Measurements from ENCODE around the gene TTC24.
"Not testable (repeated sequence)": the region's sequence is repeated elsewhere in the genome, so short reads cannot be mapped to it uniquely, and the experiment has no call there.

TTC24 gene

DNA sequence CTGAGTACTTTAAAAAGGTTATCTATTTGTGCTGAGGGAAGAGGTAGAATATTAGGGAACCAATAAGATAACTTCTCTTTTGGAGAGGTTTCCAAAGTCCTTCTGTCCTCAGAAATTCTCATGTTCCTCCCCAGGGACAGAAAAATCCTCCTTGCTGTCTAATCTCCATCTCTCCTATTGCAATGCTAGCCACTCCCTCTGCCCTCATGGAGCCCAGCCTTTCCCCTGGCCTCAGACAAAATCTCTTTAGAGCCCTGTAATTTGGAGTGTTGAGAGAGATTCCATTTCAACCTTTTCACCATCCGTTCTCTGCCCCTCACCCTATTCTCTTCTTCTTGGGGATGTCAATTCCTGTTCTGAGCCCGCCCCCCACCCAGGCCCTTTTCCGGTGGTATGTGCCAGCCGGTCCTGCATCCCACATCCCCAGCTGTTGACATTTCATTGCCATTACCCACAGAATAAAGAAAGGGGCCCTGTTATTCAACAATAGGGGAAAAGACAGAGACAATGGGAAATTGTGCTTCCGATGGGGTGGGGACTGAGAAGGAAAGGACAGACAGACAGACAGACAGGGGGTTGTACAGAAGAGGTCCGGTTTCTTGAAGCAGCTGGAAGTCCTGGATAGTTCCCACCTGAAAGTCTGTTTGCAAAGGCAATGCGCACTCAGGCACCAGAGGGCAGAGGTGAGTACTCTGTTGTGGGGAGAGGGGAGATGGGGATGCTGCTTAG, 39.5 kb downstream of the TTC24 start, which contains the start of gene HAPLN2:
Gene HAPLN2 (plus strand): TSS at position 563 of the 729 bp plus-strand sequence. CDS start 4,076 bp downstream, outside the sequence.
- Mint-ChIP-seq H3K27me3 (peaks cover 88% of the 10 kb centered on the region), H3K9me3 (no peaks in the 10 kb centered on the region)

DNA sequence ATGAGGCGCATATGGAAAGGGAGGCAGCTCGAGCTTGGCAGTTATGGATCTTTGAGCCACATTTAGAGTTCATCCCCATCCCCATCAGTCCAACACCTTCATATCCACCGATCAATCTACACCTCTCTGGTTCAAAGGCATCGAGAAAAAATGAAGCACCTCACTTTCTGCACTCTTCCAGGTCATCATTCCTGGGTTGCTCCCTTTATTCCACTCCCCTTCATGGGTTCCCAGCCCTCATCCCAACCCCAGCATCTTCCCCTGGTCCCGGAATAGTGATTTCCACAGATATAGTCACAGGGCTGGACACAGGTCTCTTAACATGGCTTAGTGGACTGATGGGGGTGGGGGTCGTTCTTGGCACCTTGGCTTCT, 40.0 kb downstream of the TTC24 start:
- Mint-ChIP-seq H3K27ac (no peak overlapping the region), H3K4me3 (no peak overlapping the region), H3K9me3 (no peaks in the 10 kb centered on the region), H3K27me3 (peaks cover 88% of the 10 kb centered on the region), H3K36me3 (ENCODE audit: low read depth) (no peaks in the 10 kb centered on the region), H3K4me1 (ENCODE audit: low read depth) (peaks cover 14% of the 10 kb centered on the region)
- intact Hi-C loops (cut with micrococcal nuclease): no loop called here

More for the DNA sequence above, 39.5 kb downstream of the TTC24 start, which contains the start of gene HAPLN2:
- Mint-ChIP-seq H3K36me3 (ENCODE audit: low read depth) (no peaks in the 10 kb centered on the region), H3K27ac (no peak within 1 kb of the TSS), H3K4me1 (ENCODE audit: low read depth) (peaks cover 8% of the 10 kb centered on the region), H3K4me3 (no peak within 1 kb of the TSS)
- intact Hi-C loops (cut with micrococcal nuclease): no loop called here

DNA sequence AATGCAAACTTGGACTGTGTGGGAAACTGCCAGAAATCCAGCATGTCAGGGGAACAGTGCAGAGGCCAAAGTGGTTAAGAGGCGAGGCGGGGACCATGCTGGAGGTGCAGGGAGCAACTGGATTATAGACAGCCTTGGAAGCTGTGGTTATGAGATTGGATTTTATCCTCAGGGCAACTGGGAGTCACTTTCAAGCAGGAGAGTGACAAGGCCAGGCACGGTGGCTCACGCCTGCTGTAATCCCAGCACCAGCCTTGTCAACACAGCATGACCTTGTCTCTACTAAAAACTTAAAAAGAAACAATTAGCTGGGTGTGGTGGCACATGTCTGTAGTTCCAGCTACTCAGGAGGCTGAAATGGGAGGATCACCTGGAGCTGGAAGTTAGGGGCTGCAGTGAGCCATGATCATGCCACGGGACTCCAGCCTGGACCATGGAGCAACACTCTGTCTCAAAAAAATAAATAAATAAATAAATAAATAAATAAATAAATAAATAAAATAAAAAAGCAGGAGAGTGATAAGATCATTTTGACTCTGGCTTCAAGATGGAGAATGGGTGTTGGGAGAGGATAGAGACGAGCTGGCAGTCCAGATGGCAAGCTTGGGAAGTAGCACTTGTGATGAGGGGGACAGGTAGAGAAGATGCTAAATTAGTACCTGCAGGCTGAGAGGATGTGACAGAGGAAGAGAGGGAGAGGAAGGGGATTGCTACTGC, 43.2 kb downstream of the TTC24 start:
- intact Hi-C loops (cut with micrococcal nuclease): no loop called here
- no peaks in the 10 kb centered on the region for H3K9me3 Mint-ChIP-seq
- no peaks in the 10 kb centered on the region for H3K36me3 Mint-ChIP-seq (ENCODE audit: low read depth)
- H3K27me3 Mint-ChIP-seq: peaks cover 87% of the 10 kb centered on the region
- H3K4me3 Mint-ChIP-seq: no peak overlapping the region
- no peak overlapping the region for H3K27ac Mint-ChIP-seq
- peaks cover 15% of the 10 kb centered on the region for H3K4me1 Mint-ChIP-seq (ENCODE audit: low read depth)

DNA sequence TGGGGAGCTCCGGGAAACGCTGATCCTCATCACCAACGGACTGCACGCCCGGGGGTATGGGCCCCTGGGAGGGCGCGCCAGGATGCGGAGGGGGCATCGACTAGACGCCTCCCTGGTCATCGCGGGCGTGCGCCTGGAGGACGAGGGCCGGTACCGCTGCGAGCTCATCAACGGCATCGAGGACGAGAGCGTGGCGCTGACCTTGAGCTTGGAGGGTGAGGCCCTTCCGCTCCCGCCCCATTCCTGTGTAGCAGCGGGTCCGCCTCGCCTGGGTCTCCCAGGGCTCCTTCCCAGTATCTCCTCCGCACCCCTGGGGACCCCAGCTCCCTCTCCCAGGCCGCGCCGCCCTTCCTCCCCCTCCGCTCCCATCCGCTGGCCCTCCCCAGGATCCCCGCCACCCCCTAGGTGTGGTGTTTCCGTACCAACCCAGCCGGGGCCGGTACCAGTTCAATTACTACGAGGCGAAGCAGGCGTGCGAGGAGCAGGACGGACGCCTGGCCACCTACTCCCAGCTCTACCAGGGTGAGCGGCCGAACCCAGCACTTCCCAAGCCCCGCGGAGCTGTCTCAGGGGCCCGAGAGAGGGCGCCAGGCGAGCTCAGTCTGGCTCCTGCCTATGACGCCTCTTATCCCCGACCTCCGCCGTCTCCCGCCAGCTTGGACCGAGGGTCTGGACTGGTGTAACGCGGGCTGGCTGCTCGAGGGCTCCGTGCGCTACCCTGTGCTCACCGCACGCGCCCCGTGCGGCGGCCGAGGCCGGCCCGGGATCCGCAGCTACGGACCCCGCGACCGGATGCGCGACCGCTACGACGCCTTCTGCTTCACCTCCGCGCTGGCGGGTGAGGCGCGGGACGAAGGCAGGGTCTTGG, 44.7 kb downstream of the TTC24 start:
- Mint-ChIP-seq H3K27ac (no peak overlapping the region), H3K4me1 (ENCODE audit: low read depth) (peaks cover 15% of the 10 kb centered on the region), H3K36me3 (ENCODE audit: low read depth) (no peaks in the 10 kb centered on the region), H3K9me3 (no peaks in the 10 kb centered on the region), H3K4me3 (peak overlapping the region; percentile 62), H3K27me3 (peaks cover 89% of the 10 kb centered on the region)
- intact Hi-C loops (cut with micrococcal nuclease): no loop called here

DNA sequence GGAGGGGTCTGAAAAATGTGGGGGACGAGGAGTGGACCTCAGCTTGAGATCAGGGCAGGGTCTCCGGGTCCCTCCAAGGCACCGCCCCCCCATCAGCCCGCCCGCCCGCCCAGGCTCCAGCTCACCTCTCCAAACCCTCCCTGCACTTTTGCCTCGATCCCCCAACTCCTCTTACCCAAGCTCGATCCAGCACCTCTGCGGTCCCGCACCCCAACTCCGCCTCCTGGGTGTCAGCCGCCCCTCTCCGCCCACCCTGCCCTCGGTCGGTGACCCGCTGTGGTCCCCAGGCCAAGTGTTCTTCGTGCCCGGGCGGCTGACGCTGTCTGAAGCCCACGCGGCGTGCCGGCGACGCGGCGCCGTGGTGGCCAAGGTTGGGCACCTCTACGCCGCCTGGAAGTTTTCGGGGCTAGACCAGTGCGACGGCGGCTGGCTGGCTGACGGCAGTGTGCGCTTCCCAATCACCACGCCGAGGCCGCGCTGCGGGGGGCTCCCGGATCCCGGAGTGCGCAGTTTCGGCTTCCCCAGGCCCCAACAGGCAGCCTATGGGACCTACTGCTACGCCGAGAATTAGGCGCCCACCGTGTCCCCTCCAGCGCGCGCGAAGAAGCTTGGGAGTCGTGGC, 45.4 kb downstream of the TTC24 start:
- Mint-ChIP-seq H3K4me1 (ENCODE audit: low read depth) (peaks cover 15% of the 10 kb centered on the region), H3K4me3 (peak overlapping the region; percentile 62), H3K9me3 (no peaks in the 10 kb centered on the region), H3K36me3 (ENCODE audit: low read depth) (no peaks in the 10 kb centered on the region), H3K27ac (no peak overlapping the region), H3K27me3 (peaks cover 89% of the 10 kb centered on the region)
- intact Hi-C loops (cut with micrococcal nuclease): no loop called here

DNA sequence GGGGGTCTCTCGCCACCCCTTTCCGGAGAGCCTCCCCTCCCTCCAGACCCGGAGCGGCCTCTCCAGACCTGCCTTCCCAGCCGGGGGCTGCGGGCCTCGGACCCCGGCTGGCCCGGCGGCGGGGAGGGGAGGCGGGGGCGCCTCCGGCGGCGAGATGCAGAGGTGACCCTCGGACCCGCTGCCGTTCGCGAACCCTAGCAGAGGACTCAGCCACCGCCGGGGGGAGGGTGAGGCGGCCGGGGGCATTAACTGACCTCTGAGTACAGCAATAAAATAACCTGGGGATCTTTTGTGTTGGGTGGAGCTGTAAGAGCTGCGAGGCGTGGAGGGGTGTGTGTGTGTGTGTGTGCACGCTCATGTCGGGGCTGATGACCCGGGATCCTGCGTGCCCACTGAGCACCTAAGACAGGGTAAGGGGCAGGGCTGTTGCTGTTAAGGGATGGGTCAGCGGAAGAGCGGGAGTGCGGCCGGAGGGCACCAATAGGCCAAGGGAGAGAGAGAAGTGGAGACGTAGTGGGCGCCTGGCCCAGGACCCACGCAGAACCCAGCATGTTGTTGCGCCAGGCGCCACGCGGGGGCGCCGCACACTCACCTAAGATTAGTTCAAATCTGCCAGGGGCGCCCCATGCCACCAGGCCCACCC, 46.0 kb downstream of the TTC24 start:
- Mint-ChIP-seq H3K4me1 (ENCODE audit: low read depth) (peaks cover 15% of the 10 kb centered on the region), H3K9me3 (no peaks in the 10 kb centered on the region), H3K27me3 (peaks cover 88% of the 10 kb centered on the region), H3K27ac (no peak overlapping the region), H3K36me3 (ENCODE audit: low read depth) (no peaks in the 10 kb centered on the region), H3K4me3 (peak overlapping the region; percentile 24)
- intact Hi-C loops (cut with micrococcal nuclease): loop anchor here (1.0 kb wide), 1 partner anchor 53 kb away; no protein-coding TSS in a partner anchor

DNA sequence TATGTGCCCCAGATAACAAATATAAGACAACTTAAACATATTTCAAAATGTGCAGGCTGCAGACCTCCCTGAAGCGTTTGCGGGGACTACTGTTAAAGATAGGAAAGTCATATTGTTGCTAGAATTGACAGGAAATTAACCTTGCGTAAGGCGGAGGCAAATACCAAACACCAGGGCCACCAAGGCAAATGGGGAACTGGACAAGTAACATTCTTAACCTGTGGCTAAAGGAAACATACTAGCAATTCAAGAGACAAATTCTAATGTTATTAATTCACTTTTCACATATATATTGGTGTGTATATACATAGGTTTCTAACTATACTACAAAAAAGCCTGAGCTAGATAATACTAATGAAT, 46.5 kb downstream of the TTC24 start:
- intact Hi-C loops (cut with micrococcal nuclease): loop anchor here (1.0 kb wide), 1 partner anchor 52 kb away; no protein-coding TSS in a partner anchor
- H3K9me3 Mint-ChIP-seq: no peaks in the 10 kb centered on the region
- H3K27me3 Mint-ChIP-seq: peaks cover 88% of the 10 kb centered on the region
- peaks cover 15% of the 10 kb centered on the region for H3K4me1 Mint-ChIP-seq (ENCODE audit: low read depth)
- H3K27ac Mint-ChIP-seq: no peak overlapping the region
- H3K36me3 Mint-ChIP-seq (ENCODE audit: low read depth): no peaks in the 10 kb centered on the region
- no peak overlapping the region for H3K4me3 Mint-ChIP-seq

DNA sequence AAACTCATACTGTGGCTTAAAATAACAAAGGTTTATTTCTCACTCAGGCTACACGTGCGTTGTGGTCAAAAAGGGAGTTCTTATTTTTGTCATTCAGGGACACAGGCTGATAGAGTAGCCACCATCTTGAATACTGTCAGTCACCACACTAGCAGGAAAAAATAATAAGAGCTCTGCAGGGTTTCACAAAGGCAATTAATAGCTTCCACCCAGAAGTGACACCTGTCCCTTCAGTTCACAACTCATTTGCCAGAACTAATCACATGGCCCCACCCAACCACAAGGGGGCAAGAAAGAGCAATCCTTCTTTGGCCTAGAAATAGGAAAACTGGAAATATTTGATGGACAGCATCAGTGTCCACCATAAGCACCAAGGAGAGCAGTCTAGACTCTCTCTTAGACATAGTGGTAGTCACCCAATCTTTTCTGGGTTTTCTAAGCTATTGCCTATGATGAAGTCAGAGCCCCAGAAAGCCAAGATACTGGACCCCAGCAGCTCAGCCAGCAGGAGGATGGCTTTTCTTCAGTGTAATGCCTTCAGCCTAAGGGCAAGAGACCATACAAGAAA, 47.9 kb downstream of the TTC24 start:
- Mint-ChIP-seq H3K4me1 (ENCODE audit: low read depth) (peaks cover 15% of the 10 kb centered on the region), H3K4me3 (no peak overlapping the region), H3K27me3 (peaks cover 90% of the 10 kb centered on the region), H3K9me3 (no peaks in the 10 kb centered on the region), H3K27ac (no peak overlapping the region), H3K36me3 (ENCODE audit: low read depth) (no peaks in the 10 kb centered on the region)
- intact Hi-C loops (cut with micrococcal nuclease): loop anchor here (1.0 kb wide), 1 partner anchor 30 kb away; no protein-coding TSS in a partner anchor

DNA sequence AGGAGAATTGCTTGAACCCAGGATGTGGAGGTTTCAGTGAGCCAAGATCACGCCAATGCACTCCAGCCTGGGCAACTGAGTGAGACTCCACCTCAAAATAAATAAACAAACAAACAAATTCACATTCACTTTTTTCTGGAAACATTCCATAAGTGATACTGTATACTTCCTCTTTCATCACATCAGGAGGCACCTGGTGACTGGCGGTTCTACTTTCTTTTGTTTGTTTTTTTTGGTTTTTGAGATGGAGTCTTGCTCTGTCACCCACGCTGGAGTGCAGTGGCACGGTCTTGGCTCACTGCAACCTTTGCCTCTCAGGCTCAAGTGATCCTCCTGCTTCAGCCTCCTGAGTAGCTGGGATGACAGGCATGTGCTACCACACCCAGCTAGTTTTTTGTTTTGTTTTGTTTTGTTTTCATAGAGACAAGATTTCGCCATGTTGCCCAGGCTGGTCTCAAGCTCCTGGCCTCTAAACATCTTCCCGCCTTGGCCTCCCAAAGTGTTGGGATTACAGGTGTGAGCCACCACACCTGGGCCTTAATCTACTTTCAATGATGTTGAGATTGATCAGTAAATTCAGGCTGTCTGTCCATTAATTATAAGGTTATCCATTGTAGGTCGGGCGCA, 50.4 kb downstream of the TTC24 start:
- Mint-ChIP-seq H3K4me3 (no peak overlapping the region), H3K36me3 (ENCODE audit: low read depth) (no peaks in the 10 kb centered on the region), H3K4me1 (ENCODE audit: low read depth) (peaks cover 7% of the 10 kb centered on the region), H3K9me3 (no peaks in the 10 kb centered on the region), H3K27me3 (peaks cover 80% of the 10 kb centered on the region), H3K27ac (no peak overlapping the region)
- intact Hi-C loops (cut with micrococcal nuclease): no loop called here

DNA sequence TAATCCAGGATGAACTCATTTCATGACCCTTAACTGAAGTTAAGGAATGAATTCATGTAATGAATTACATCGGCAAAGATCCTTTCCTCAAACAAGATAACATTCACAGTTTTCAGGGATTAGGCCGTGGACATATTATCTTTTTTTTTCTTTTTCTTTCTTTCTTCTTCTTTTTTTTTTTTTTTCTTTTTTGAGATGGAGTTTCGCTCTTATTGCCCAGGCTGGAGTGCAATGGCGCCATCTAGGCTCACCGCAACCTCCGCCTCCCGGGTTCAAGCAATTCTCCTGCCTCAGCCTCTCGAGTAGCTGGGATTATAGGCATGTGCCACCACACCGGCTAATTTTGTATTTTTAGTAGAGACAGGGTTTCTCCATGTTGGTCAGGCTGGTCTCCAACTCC, 51.6 kb downstream of the TTC24 start:
- intact Hi-C loops (cut with micrococcal nuclease); H3K4me1 Mint-ChIP-seq (ENCODE audit: low read depth); H3K27ac Mint-ChIP-seq; H3K36me3 Mint-ChIP-seq (ENCODE audit: low read depth); H3K9me3 Mint-ChIP-seq; H3K4me3 Mint-ChIP-seq: not testable (repeated sequence)
- peaks cover 75% of the 10 kb centered on the region for H3K27me3 Mint-ChIP-seq

DNA sequence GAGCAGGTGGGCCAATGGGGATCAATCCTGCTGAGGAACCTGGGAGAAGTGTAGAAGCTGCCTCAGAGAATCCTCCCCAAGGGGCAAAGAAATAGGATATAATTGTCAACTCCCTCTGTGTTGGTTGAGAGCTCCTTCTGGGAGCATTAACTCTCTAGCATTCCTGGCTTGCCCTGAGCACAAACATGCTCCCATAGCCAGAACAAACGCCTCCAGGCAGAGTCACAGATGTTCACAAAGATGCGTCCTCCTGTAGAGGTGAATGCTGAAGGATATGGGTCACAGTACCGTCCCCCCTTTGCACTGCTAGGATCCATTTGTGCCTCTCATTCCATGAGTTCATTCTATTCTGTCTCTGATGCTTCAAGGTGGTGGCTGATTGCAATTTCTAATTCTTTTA, 52.8 kb downstream of the TTC24 start:
- peaks cover 74% of the 10 kb centered on the region for H3K27me3 Mint-ChIP-seq

More for the DNA sequence above, 52.8 kb downstream of the TTC24 start:
- no peak overlapping the region for H3K4me3 Mint-ChIP-seq
- H3K4me1 Mint-ChIP-seq (ENCODE audit: low read depth): no peaks in the 10 kb centered on the region
- H3K9me3 Mint-ChIP-seq: no peaks in the 10 kb centered on the region
- intact Hi-C loops (cut with micrococcal nuclease): no loop called here
- no peak overlapping the region for H3K27ac Mint-ChIP-seq
- H3K36me3 Mint-ChIP-seq (ENCODE audit: low read depth): no peaks in the 10 kb centered on the region
